GM12878 (cell line): Measurements from ENCODE around the gene TVP23C. TPM values are rescaled to one million over a fixed set of nuclear protein-coding genes. Genes with fewer than 3 reads are reported as not detected.

ENCODE experiments used
- ATAC-seq: fragments of 200-7000 bp; cut with Tn5 transposase; 3 replicates; pipeline ENCODE4 v1.9.1; 2020; ENCODE audit warnings: mild to moderate bottlenecking, moderate library complexity
- BruUV-seq: library from RNA; stranded (reverse); fragments of 400-500 nt; replicated peaks from 2 replicates; lab custom pipeline; 2021; lab: Mats Ljungman, UMichigan
- CTCF ChIA-PET: fragments of 300-600 bp; sonication (Branson Sonifier 250); formaldehyde crosslinking; extraction: SDS; loops from one replicate; lab custom pipeline; 2021; ENCODE audit warnings: inconsistent platforms; lab: Yijun Ruan, JAX
- POLR2A ChIA-PET: fragments of 350-600 bp; formaldehyde crosslinking; extraction: SDS; loops from one replicate; lab custom pipeline; 2021; ENCODE audit warnings: inconsistent platforms; lab: Charles Lee
- RAD21 ChIA-PET: fragments of 300-600 bp; sonication (Branson Sonifier 250); formaldehyde crosslinking; loops from one replicate; lab custom pipeline; 2023; ENCODE audit warnings: antibody characterized with exemption; ENCODE audit not compliant: unreplicated experiment; lab: Charles Lee
- SMC1A ChIA-PET: fragments of 300-600 bp; sonication (Branson Sonifier 250); formaldehyde crosslinking; loops from one replicate; lab custom pipeline; 2023; ENCODE audit not compliant: unreplicated experiment, uncharacterized antibody; lab: Charles Lee
- DNase-seq: peaks from one replicate; pipeline ENCODE4 v3.0.0-alpha.2; 2011; ENCODE audit warnings: low read depth, low spot score
- FAIRE-seq: peaks from 3 replicates; lab custom pipeline; 2011; peaks lifted over from hg19 to GRCh38; lab: Jason Lieb, UNC
- H2AFZ ChIP-seq: 2 replicates; pipeline ENCODE4 v1.6.0; 2011; ENCODE audit warnings: low read depth, low read length, control low read depth; ENCODE audit not compliant: control insufficient read depth
- H3K27ac ChIP-seq: 2 replicates; pipeline ENCODE4 v1.5.1; 2011; ENCODE audit warnings: control low read depth; ENCODE audit not compliant: control insufficient read depth, insufficient read depth
- H3K27me3 ChIP-seq, 2 experiments: replicated peaks in 1 of 2; 2 replicates each; pipeline versions ENCODE4 v1.6.0 to v1.6.1; 2011; ENCODE audit warnings: low read length in 1 of 2; ENCODE audit not compliant: control insufficient read depth in 2 of 2, insufficient read depth in 2 of 2
- H3K36me3 ChIP-seq, 2 experiments: 2 replicates each; pipeline ENCODE4 v1.5.1; 2011; ENCODE audit warnings: low read length in 1 of 2; ENCODE audit not compliant: control insufficient read depth in 2 of 2, insufficient read depth in 2 of 2
- H3K4me1 ChIP-seq: 2 replicates; pipeline ENCODE4 v1.6.1; 2011; ENCODE audit warnings: mild to moderate bottlenecking, low read length, moderate library complexity, mixed read lengths; ENCODE audit not compliant: control insufficient read depth, insufficient read depth
- H3K4me2 ChIP-seq: 2 replicates; pipeline ENCODE4 v1.6.0; 2011; ENCODE audit warnings: control low read depth; ENCODE audit not compliant: control insufficient read depth, insufficient read depth
- H3K4me3 ChIP-seq: fragments of 200-600 bp; sonication (generic); 2 replicates; pipeline ENCODE4 v1.5.1; 2016
- H3K79me2 ChIP-seq: 2 replicates; pipeline ENCODE4 v1.6.0; 2011; ENCODE audit warnings: low read length; ENCODE audit not compliant: control insufficient read depth, insufficient read depth
- H3K9ac ChIP-seq: 2 replicates; pipeline ENCODE4 v1.8.0; 2011; ENCODE audit warnings: low read length, control low read depth, mixed read lengths; ENCODE audit not compliant: control insufficient read depth, insufficient read depth
- H3K9me3 ChIP-seq: replicated peaks from 3 replicates; pipeline ENCODE4 v1.5.1; 2011; ENCODE audit warnings: mild to moderate bottlenecking, low read length; ENCODE audit not compliant: control insufficient read depth, insufficient read depth
- H4K20me1 ChIP-seq: 2 replicates; pipeline ENCODE4 v1.6.0; 2011; ENCODE audit not compliant: control insufficient read depth, insufficient read depth
- BCLAF1 ChIP-seq: fragments of 450-650 bp; IDR thresholded peaks from 2 replicates; pipeline ENCODE4 v1.6.1; 2017; ENCODE audit warnings: antibody characterized with exemption, mild to moderate bottlenecking, moderate library complexity
- E2F4 ChIP-seq: IDR thresholded peaks from 2 replicates; pipeline ENCODE4 v1.6.1; 2012; ENCODE audit warnings: low read depth, low read length, improper control_type of control experiment
- EED ChIP-seq: sonication (generic); IDR thresholded peaks from 2 replicates; pipeline ENCODE4 v1.6.1; 2016; ENCODE audit warnings: antibody characterized with exemption, low read depth
- FOS ChIP-seq: IDR thresholded peaks from 3 replicates; pipeline ENCODE4 v1.6.1; 2011; ENCODE audit warnings: borderline replicate concordance; ENCODE audit not compliant: insufficient read length; ENCODE audit errors: extremely low read depth
- HCFC1 ChIP-seq: fragments of 150-350 bp; IDR thresholded peaks from 2 replicates; pipeline ENCODE4 v1.6.1; 2014; ENCODE audit warnings: low read length
- JUND ChIP-seq: IDR thresholded peaks from 2 replicates; pipeline ENCODE4 v1.6.1; 2012; ENCODE audit warnings: low read depth, mild to moderate bottlenecking, low read length, improper control_type of control experiment, moderate library complexity
- PAX5 ChIP-seq: IDR thresholded peaks from 2 replicates; pipeline ENCODE4 v1.6.1; 2011; ENCODE audit warnings: low read depth, low read length, borderline replicate concordance
- POU2F2 ChIP-seq: IDR thresholded peaks from 3 replicates; pipeline ENCODE4 v1.6.1; 2011; ENCODE audit warnings: low read depth, mild to moderate bottlenecking, low read length, borderline replicate concordance
- RBBP5 ChIP-seq: fragments of 200-600 bp; sonication (generic); conservative IDR thresholded peaks from 2 replicates; pipeline ENCODE4 v1.6.1; 2016
- RFX5 ChIP-seq: IDR thresholded peaks from 2 replicates; pipeline ENCODE4 v1.6.1; 2011; ENCODE audit warnings: low read depth, low read length, improper control_type of control experiment
- WGBS: methylation state at CpG from one replicate; pipeline ENCODE4 v1.1.6; 2016; ENCODE audit warnings: low lambda C conversion rate; ENCODE audit not compliant: insufficient replicate concordance, insufficient coverage; ENCODE audit errors: missing lambda C conversion rate; 5-methylcytosine and 5-hydroxymethylcytosine counted together
- in situ Hi-C: fragments of 300-500 bp; cut with MboI; formaldehyde crosslinking; loops from 9 replicates; pipeline ENCODE4 v1.14.3; 2018; ENCODE audit warnings: mixed read lengths
- intact Hi-C: fragments of 100-400 bp; cut with micrococcal nuclease; formaldehyde crosslinking; loops from one replicate; pipeline ENCODE4 v1.14.2; 2022; ENCODE audit not compliant: unreplicated experiment
- polyA plus RNA-seq, 11 experiments: library from polyadenylated mRNA; depleted of rRNA in 4 of 11; unstranded in 6 of 11; stranded (reverse) in 5 of 11; fragments of >200 nt; fragmentation: Nextera tagmentation in 4 of 11; fragmentation: Illumina TruSeq in 1 of 11; extraction: Ambion mirVana in 4 of 11; extraction: Trizol in 1 of 11; gene quantifications; 1 replicate in 1 of 11; 2 replicates in 10 of 11; pipeline versions ENCODE4 v1.2.1 to v1.2.3, GENCODE V29; 2011 to 2016; ENCODE audit warnings: inconsistent platforms in 2 of 11, missing spikeins in 2 of 11, low read depth in 1 of 11
- total RNA-seq, 4 experiments: library from RNA; depleted of rRNA in 3 of 4; stranded (reverse); fragments of >200 nt in 3 of 4; fragmentation: Illumina TruSeq in 1 of 4; extraction: Trizol in 1 of 4; gene quantifications; 2 replicates each; pipeline versions ENCODE4 v1.2.1 to v1.2.3, GENCODE V29; 2013 to 2021
- TF ChIP-seq, protein P1 (sequence below): IDR thresholded peaks from 2 replicates; pipeline ENCODE4 v1.6.1; 2011; ENCODE audit warnings: mild to moderate bottlenecking, low read depth, low read length, moderate library complexity; ENCODE audit not compliant: insufficient replicate concordance
- TF ChIP-seq, protein P2 (sequence below): fragments of 450-650 bp; IDR thresholded peaks from 2 replicates; pipeline ENCODE4 v1.6.1; 2016; ENCODE audit warnings: mild to moderate bottlenecking
- TF ChIP-seq, protein P3 (sequence below): IDR thresholded peaks from 2 replicates; pipeline ENCODE4 v1.6.1; 2011; ENCODE audit warnings: borderline replicate concordance, low read depth, mild to moderate bottlenecking, moderate library complexity, low read length; ENCODE audit not compliant: insufficient read depth, poor library complexity, severe bottlenecking

TVP23C gene
- total and polyA plus RNA-seq, 10 of the 15 experiments (the other 5 are each of a cell fraction or from before 2014, with no cell fraction given), result 0.42 to 5.0 (median 2.7) TPM

GRCh38 chr17:15478845-15479244 is 84.4 kb downstream of the TVP23C start (continued):
- TF ChIP-seq, protein P1, sequence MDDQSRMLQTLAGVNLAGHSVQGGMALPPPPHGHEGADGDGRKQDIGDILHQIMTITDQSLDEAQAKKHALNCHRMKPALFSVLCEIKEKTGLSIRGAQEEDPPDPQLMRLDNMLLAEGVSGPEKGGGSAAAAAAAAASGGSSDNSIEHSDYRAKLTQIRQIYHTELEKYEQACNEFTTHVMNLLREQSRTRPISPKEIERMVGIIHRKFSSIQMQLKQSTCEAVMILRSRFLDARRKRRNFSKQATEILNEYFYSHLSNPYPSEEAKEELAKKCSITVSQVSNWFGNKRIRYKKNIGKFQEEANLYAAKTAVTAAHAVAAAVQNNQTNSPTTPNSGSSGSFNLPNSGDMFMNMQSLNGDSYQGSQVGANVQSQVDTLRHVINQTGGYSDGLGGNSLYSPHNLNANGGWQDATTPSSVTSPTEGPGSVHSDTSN, result no peak
- TF ChIP-seq FOS (no peak), JUND (no peak)
- TF ChIP-seq, protein P2, sequence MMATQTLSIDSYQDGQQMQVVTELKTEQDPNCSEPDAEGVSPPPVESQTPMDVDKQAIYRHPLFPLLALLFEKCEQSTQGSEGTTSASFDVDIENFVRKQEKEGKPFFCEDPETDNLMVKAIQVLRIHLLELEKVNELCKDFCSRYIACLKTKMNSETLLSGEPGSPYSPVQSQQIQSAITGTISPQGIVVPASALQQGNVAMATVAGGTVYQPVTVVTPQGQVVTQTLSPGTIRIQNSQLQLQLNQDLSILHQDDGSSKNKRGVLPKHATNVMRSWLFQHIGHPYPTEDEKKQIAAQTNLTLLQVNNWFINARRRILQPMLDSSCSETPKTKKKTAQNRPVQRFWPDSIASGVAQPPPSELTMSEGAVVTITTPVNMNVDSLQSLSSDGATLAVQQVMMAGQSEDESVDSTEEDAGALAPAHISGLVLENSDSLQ, result no peak

GRCh38 chr17:15475631-15476354 is 87.5 kb downstream of the TVP23C start:
- BruUV-seq, result no TSS peak
- ChIA-PET SMC1A (no interaction called here), RAD21 (no interaction called here), CTCF (interaction anchor here (0.6 to 1.5 kb wide), 2 partner anchors 868 to 1881 kb away, joined by 3 read pairs; no protein-coding TSS in a partner anchor), POLR2A (no interaction called here)
- H2AFZ ChIP-seq, result no peak overlapping the region
- ATAC-seq, result no peak
- no peaks in the 10 kb centered on the region for H3K79me2 ChIP-seq
- no peak overlapping the region for H3K4me2 ChIP-seq
- FAIRE-seq, result no peak
- no peaks in the 10 kb centered on the region for H3K4me1 ChIP-seq
- in situ Hi-C loops (no loop called here), intact Hi-C loops (no loop called here)
- no peak for DNase-seq
- H3K27me3 ChIP-seq, result no peaks in the 10 kb centered on the region
- no peaks in the 10 kb centered on the region for H4K20me1 ChIP-seq
- H3K27ac ChIP-seq, result no peak overlapping the region
- TF ChIP-seq E2F4 (no peak), EED (no peak), RFX5 (no peak), BCLAF1 (no peak), POU2F2 (no peak), FOS (no peak), RBBP5 (no peak), PAX5 (no peak), HCFC1 (no peak)
- TF ChIP-seq, protein P3, sequence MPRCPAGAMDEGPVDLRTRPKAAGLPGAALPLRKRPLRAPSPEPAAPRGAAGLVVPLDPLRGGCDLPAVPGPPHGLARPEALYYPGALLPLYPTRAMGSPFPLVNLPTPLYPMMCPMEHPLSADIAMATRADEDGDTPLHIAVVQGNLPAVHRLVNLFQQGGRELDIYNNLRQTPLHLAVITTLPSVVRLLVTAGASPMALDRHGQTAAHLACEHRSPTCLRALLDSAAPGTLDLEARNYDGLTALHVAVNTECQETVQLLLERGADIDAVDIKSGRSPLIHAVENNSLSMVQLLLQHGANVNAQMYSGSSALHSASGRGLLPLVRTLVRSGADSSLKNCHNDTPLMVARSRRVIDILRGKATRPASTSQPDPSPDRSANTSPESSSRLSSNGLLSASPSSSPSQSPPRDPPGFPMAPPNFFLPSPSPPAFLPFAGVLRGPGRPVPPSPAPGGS, result no peak
- no peaks in the 10 kb centered on the region for H3K36me3 ChIP-seq
- 54% methylated on average over 8 of the region's 8 CpGs for WGBS
- no peak overlapping the region for H3K4me3 ChIP-seq
- H3K9ac ChIP-seq, result no peak overlapping the region
- H3K9me3 ChIP-seq, result no peaks in the 10 kb centered on the region
